GM21423 (cell line): ENCODE data around the gene PSMB7.

Experiments used
- ATAC-seq: cut with Tn5 transposase; IDR thresholded peaks from one replicate; pipeline ENCODE4 v1.9.1; 2021; ENCODE audit warnings: mild to moderate bottlenecking, moderate library complexity; ENCODE audit not compliant: unreplicated experiment

Gene PSMB7

GRCh38 chr9:124347206-124347967 is 67.9 kb downstream of the PSMB7 start:
- ATAC-seq: no peak

DNA sequence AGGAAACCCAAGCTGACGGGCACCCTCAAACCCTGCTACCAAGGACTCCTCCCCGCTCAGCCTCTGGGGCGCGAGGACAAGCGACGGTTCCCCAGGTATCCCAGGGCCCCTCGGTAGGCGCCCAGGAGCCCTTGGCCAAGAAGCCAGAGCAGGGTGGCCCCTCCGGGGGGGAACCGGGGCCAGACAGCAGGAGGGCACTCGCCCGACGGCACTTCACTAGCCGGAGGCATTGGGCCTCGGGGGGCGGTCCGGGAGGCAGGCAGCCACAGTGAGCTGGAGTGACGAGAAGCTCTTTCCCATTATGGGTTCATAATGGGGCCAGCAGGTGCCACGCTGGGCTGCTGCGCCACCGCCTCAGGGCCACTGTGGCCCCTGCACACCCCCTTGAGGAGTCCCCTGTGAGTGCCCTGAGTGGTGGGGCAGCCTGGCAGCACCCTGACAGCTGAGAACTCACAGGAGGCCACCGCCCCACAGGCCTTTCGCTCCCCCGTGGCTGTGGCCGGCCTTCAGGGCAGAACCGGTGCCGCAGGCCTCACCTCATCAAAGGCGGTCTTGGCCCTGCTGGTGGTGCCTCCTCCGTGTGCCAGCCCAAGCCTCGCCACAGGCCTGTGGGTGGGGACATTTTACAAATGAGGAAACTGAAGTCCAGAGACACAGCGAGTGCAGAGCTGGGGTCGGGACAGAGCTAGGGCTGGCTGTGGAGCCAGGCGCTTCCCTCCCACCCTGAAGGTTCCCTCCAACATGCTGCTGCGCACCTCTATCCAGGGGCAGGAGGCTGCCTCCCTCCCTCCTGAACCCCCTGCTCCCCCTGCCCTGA is 68.7 kb downstream of the PSMB7 start:
- no peak for ATAC-seq

GRCh38 chr9:124345751-124346281 is 69.4 kb downstream of the PSMB7 start:
- ATAC-seq: no peak

- no peak for ATAC-seq
These were observed 70.2 kb downstream of the PSMB7 start for GRCh38 chr9:124345063-124345462.

DNA sequence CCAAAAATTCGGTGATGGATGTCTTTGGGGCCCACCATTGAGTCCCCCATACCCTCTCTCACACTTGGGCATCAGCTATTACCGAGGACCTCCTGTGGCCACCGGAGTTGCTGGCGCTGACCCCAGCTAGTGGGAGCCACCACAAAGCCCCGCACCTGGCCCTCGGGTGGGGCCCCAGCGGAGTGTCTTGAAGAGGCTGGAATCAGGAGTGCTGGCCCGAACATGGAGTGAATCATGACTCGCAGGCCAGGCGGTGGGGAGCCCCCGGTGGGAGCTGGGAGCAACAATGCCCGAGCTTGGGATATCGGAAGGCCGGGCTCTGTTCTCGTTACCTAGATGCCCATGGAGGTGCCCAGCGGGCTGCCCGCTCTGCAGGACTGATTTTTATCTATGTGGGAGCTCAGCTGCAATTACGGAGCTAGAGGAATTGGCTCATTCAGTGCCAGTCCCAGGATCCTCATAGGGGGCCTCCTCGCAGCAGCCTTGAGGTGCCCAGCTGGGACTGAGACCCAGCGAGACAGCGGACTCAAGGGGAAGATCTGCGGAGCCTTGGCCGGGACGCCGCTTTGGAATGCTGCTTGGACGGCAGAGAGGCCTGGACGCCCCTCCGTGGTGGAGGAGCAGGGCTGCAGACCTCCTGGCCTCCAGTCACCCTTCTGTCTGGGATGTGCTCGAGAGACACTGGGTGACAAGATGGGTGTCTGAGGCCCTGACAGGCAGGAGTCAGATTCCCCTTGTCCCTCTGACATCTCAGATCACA is 70.8 kb downstream of the PSMB7 start:
- no peak for ATAC-seq

DNA sequence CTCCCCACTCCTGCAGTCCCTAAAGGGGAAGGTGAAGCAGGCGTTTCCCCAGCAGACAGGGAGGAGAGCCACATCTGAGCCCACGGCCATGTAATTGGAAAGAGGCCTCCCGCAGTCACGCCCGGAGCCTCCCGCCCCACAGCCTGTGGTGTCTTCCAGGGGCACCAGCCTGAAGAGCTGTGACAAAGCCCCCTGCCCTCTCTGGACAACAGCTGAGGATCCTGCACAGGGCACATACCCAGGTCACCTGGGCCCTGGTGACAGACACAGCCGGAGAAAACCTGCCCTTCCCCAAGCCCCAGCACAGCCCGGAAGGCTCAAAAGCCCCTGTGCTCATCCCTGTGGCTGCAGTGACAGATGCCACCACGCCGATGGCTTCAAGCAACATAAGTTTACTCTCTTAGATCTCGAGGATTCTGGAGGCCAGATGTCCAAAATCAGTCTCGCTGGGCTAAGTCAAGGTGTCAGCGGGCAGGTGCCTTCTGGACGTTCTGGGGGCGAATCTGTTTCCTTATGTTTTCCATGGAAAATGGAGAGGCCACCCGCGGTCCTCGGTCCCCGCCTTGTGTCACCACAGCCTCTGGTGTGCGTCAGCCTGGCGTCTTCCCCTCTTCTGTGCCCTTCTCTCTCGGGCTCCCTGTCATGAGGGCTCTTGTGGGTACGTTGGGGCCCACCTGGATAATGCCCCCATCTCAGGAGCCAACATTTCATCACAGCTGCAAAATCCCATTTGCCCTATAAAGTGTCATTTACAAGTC is 71.5 kb downstream of the PSMB7 start:
- ATAC-seq: no peak

DNA sequence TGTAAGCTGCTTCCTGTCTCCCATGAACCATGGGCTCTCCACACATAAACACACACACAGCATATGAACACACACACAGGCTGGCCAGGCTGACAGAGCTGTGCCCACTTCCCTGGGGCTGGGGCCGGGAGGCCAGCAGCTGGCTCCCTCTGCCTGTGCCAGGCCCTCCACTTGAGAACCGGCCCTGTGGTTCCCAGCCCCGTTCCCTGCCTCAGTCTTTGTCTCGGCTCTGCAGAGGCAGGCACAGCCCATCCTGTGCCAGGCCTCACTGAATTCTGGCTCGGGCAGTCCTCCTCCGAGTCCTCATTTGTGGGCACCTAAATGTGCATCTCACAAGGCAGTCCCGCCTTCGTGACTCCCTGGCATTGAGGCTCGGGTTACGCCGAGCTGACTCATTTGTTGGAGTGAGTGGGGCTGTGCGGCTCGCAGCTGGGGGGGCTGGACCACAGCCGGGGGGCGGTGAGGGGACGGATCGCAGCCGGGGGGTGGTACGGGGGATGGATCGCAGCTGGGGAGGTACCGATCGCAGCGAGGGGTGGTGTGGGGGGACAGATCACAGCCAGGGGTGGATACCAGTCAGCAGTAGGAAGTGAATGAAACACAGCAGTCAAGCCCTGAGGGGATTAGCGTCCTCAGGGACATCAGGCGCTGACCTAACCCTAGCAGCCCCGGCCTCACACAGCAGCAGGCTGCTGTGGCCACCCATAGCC is 72.3 kb downstream of the PSMB7 start:
- ATAC-seq: no peak

- no peak for ATAC-seq
These were observed 72.9 kb downstream of the PSMB7 start for GRCh38 chr9:124342402-124342775.

- no peak for ATAC-seq
These were observed 73.6 kb downstream of the PSMB7 start for GRCh38 chr9:124341455-124342170.

GRCh38 chr9:124340219-124341069 is 74.8 kb downstream of the PSMB7 start:
- ATAC-seq: no peak

- ATAC-seq: no peak
These were observed 75.6 kb downstream of the PSMB7 start for GRCh38 chr9:124339603-124340146.

- ATAC-seq: no peak
These were observed 77.7 kb downstream of the PSMB7 start for GRCh38 chr9:124337562-124337961.

DNA sequence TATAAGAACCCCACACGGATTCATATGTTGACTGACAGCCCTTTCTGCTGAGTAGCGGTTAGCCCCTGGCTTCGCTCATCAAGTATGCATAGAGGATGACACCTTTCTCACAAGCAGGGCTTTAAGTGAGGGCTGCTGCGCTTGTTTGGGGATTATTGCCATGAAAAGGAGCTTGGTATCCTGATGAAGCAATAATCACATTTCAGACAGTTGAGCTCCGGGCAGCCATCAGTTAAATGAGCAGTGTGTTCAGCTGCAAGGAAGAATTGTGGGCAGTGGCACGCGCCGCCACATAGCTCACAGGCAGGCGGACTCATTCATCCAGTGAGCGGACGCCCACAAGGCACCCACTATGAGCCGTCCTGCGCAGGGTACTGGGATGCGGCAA is 79.9 kb downstream of the PSMB7 start:
- ATAC-seq: no peak

- no peak for ATAC-seq
These were observed 80.5 kb downstream of the PSMB7 start for GRCh38 chr9:124334568-124335319.

DNA sequence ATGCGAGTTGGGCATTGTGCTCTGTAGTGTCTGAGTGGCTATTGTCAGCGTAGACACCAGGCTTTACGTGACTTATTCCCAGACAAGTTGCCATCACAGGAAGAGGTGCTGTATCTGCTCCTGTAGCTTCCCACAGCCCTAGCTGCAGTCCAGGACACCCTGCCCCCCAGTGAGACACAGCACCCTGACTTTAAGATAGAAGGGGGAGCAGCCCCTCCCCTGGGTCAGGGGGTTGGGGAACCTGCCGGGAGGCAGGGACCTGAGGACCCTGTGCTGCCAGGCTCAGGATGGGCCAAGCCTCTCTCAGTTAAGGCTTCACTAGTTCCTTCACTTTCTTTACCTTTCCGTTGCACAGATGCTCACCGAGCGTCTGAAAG is 82.1 kb downstream of the PSMB7 start:
- ATAC-seq: no peak

- no peak for ATAC-seq
These were observed 82.7 kb downstream of the PSMB7 start for GRCh38 chr9:124332361-124333202.

DNA sequence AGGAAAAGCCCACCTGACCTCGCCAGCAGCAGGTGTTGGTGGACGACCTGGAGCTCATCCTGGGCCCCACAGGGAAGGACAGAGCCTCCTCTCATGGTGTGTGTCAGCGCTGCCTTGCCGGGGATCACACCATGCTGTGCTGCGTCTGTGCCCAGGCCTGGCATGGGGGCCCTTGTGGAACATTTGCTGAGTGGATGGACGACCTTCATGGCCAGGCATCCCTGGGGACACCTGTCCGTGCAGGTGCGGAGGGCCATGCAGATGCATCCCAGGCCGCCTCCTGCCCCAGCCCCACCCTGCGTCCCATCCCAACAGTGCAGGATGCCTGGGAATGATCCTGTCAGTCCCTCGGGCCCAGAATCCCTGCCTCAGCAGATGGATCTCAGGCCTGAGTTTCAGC is 83.7 kb downstream of the PSMB7 start:
- ATAC-seq: no peak
